Keratinocyte (primary cell): Measurements from ENCODE around the gene CCND2.

Experiments used
- EZH2 ChIP-seq: IDR thresholded peaks from one replicate; pipeline ENCODE4 v1.6.1; 2012; ENCODE audit warnings: inconsistent platforms, mild to moderate bottlenecking, low read length, moderate library complexity
- TF ChIP-seq, protein P1 (sequence below), 3 experiments: IDR thresholded peaks in 1 of 3; conservative IDR thresholded peaks in 1 of 3; optimal IDR thresholded peaks in 1 of 3; 2 replicates in 2 of 3; 3 replicates in 1 of 3; pipeline versions ENCODE3 to v1.5.1; 2011; ENCODE audit warnings: low read length in 3 of 3, mild to moderate bottlenecking in 3 of 3, moderate library complexity in 2 of 3, control low read depth in 1 of 3, inconsistent platforms in 1 of 3; ENCODE audit not compliant: insufficient read depth in 2 of 3; ENCODE audit errors: extremely low read depth in 1 of 3

DNA sequence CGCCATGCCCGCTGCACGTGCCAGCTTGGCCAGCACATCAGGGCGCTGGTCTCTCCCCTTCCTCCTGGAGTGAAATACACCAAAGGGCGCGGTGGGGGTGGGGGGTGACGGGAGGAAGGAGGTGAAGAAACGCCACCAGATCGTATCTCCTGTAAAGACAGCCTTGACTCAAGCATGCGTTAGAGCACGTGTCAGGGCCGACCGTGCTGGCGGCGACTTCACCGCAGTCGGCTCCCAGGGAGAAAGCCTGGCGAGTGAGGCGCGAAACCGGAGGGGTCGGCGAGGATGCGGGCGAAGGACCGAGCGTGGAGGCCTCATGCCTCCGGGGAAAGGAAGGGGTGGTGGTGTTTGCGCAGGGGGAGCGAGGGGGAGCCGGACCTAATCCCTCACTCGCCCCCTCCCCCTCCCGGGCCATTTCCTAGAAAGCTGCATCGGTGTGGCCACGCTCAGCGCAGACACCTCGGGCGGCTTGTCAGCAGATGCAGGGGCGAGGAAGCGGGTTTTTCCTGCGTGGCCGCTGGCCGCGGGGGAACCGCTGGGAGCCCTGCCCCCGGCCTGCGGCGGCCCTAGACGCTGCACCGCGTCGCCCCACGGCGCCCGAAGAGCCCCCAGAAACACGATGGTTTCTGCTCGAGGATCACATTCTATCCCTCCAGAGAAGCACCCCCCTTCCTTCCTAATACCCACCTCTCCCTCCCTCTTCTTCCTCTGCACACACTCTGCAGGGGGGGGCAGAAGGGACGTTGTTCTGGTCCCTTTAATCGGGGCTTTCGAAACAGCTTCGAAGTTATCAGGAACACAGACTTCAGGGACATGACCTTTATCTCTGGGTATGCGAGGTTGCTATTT lies 914 bp upstream of the CCND2 start:
- TF ChIP-seq, protein P1, sequence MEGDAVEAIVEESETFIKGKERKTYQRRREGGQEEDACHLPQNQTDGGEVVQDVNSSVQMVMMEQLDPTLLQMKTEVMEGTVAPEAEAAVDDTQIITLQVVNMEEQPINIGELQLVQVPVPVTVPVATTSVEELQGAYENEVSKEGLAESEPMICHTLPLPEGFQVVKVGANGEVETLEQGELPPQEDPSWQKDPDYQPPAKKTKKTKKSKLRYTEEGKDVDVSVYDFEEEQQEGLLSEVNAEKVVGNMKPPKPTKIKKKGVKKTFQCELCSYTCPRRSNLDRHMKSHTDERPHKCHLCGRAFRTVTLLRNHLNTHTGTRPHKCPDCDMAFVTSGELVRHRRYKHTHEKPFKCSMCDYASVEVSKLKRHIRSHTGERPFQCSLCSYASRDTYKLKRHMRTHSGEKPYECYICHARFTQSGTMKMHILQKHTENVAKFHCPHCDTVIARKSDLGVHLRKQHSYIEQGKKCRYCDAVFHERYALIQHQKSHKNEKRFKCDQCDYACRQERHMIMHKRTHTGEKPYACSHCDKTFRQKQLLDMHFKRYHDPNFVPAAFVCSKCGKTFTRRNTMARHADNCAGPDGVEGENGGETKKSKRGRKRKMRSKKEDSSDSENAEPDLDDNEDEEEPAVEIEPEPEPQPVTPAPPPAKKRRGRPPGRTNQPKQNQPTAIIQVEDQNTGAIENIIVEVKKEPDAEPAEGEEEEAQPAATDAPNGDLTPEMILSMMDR (optimal IDR thresholded peaks at IDR 0.05 in 1 of 3, IDR thresholded peaks at IDR 0.05 in 1 of 3, conservative IDR thresholded peaks at IDR 0.05 in 1 of 3; ENCODE audit: extremely low read depth in 1 of 3, insufficient read depth in 2 of 3, low read length in 3 of 3) = no peak
- TF ChIP-seq EZH2 = no peak
